ENCODE measurements around the gene IRF9. TPM values are rescaled to one million over a fixed set of nuclear protein-coding genes. Genes with fewer than 3 reads are reported as not detected.
A peak's percentile ranks its signal among the peaks of the same experiment; 100 is the strongest.

IRF9 gene
- total and polyA plus RNA-seq, 2 experiments from 2014 or later = 33.7 to 66.9 TPM

GRCh38 chr14:24187539-24187915 is 26.5 kb downstream of the IRF9 start:
- no peak overlapping the region for H3K4me3 ChIP-seq
- H4K20me1 ChIP-seq (ENCODE audit: insufficient read depth, poor library complexity, severe bottlenecking) = no peaks in the 10 kb centered on the region
- 88% methylated on average over 2 of the region's 2 CpGs for WGBS (ENCODE audit: low lambda C conversion rate, missing lambda C conversion rate)
- H2AFZ ChIP-seq = no peak overlapping the region
- H3K4me1 ChIP-seq (ENCODE audit: insufficient read depth) = peaks cover 5% of the 10 kb centered on the region
- no peak overlapping the region for H3K27ac ChIP-seq
- DNase-seq (ENCODE audit: low spot score) = no peak
- H3K9me3 ChIP-seq (ENCODE audit: low read depth) = no peaks in the 10 kb centered on the region
- H3K9me2 ChIP-seq (replicated peaks; ENCODE audit: insufficient read depth) = no peaks in the 10 kb centered on the region
- H3K27me3 ChIP-seq = no peaks in the 10 kb centered on the region
- H3K36me3 ChIP-seq (replicated peaks; ENCODE audit: insufficient read depth, low read depth) = no peaks in the 10 kb centered on the region
- peak overlapping the region; percentile 98 for H3K4me2 ChIP-seq
- H3K79me2 ChIP-seq = peaks cover 24% of the 10 kb centered on the region
- no peak for TF ChIP-seq EZH2phosphoT487 (IDR thresholded peaks at IDR 0.05; ENCODE audit: low read depth, severe bottlenecking, unreplicated experiment)
- TF ChIP-seq EZH2 (IDR thresholded peaks at IDR 0.05; ENCODE audit: borderline replicate concordance) = no peak
- TF ChIP-seq, protein P1, sequence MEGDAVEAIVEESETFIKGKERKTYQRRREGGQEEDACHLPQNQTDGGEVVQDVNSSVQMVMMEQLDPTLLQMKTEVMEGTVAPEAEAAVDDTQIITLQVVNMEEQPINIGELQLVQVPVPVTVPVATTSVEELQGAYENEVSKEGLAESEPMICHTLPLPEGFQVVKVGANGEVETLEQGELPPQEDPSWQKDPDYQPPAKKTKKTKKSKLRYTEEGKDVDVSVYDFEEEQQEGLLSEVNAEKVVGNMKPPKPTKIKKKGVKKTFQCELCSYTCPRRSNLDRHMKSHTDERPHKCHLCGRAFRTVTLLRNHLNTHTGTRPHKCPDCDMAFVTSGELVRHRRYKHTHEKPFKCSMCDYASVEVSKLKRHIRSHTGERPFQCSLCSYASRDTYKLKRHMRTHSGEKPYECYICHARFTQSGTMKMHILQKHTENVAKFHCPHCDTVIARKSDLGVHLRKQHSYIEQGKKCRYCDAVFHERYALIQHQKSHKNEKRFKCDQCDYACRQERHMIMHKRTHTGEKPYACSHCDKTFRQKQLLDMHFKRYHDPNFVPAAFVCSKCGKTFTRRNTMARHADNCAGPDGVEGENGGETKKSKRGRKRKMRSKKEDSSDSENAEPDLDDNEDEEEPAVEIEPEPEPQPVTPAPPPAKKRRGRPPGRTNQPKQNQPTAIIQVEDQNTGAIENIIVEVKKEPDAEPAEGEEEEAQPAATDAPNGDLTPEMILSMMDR (IDR thresholded peaks at IDR 0.05; ENCODE audit: poor library complexity) = no peak

DNA sequence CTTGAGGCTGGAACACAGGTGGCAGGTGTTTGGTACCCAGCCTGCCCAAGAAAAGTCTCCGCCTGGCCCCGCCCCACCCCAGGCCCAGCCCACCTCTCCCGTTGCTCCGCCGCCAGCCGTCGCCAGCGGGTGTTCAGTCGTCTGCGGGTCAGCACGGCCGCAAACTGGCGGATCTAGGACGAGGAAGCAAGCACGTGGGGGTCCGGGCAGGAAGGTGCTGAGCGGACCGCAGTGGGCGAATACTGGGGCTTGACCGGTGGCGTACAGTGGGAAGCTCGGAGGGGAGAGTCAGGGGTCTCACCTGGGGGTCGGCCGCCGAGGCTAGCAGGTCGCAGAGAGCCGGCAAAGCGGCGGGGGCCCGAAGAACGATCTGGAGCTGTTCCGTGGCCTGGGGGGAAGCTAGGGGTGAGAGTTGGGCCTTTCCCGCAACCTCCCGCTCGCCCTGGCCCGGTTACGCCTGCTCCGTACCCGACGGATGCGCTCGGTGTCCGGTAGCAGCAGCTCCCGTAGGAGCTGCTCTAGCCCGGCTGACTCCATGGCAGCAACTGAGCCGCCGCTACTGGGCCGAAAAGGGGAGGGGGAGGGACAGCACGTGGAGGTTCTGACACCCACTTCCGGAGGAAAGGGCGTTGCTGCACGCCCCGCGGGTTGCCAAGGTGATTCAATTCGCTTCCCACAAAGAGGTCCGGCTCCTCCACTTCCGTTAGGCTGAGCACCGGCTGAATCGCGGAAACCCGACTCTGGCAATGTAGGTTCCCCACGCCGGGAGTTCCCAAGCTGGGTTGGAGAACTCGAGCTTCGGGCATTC is 27.4 kb downstream of the IRF9 start, which contains the start of gene IPO4:
Gene IPO4, minus strand, starts transcription at position 566 of the 808 bp plus-strand sequence. Its CDS starts 29 bp downstream, at position 537.
- H3K4me3 ChIP-seq = peak within 1 kb of the TSS; percentile 51
- WGBS (ENCODE audit: low lambda C conversion rate, missing lambda C conversion rate) = under 1% methylated on average over 57 of the region's 65 CpGs
- DNase-seq (ENCODE audit: low spot score) = peak; percentile 97
- no peaks in the 10 kb centered on the region for H3K36me3 ChIP-seq (replicated peaks; ENCODE audit: insufficient read depth, low read depth)
- peak within 1 kb of the TSS; percentile 78 for H3K27ac ChIP-seq
- peaks cover 30% of the 10 kb centered on the region for H3K79me2 ChIP-seq
- H3K4me2 ChIP-seq = peak within 1 kb of the TSS; percentile 98
- H3K4me1 ChIP-seq (ENCODE audit: insufficient read depth) = peaks cover 5% of the 10 kb centered on the region
- H3K9me2 ChIP-seq (replicated peaks; ENCODE audit: insufficient read depth) = no peaks in the 10 kb centered on the region
- TF ChIP-seq EZH2phosphoT487 (IDR thresholded peaks at IDR 0.05; ENCODE audit: low read depth, severe bottlenecking, unreplicated experiment) (no peak), EZH2 (IDR thresholded peaks at IDR 0.05; ENCODE audit: borderline replicate concordance) (no peak)
- TF ChIP-seq, protein P1 (IDR thresholded peaks at IDR 0.05; ENCODE audit: poor library complexity) = no peak
- H2AFZ ChIP-seq = peak within 1 kb of the TSS; percentile 43
- no peaks in the 10 kb centered on the region for H3K9me3 ChIP-seq (ENCODE audit: low read depth)
- H4K20me1 ChIP-seq (ENCODE audit: insufficient read depth, poor library complexity, severe bottlenecking) = no peaks in the 10 kb centered on the region
- H3K27me3 ChIP-seq = no peaks in the 10 kb centered on the region

DNA sequence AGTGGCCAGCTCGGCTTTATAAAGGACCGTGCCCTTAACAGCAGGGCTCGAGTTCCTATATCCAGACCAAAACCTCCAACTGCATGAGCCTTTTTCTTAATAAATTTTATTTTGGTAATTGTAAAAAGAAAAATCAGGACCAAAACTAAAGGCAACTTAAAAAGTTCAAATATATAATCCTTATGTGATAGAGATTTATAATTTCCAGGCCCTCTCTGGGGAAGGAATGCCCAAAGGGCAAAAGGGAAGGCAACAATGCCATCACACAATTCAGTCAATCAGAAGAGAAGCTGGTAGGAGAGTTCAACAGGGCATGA is 28.0 kb downstream of the IRF9 start:
- no peaks in the 10 kb centered on the region for H4K20me1 ChIP-seq (ENCODE audit: insufficient read depth, poor library complexity, severe bottlenecking)
- peak overlapping the region; percentile 66 for H3K27ac ChIP-seq
- H3K4me1 ChIP-seq (ENCODE audit: insufficient read depth) = peaks cover 5% of the 10 kb centered on the region
- peak overlapping the region; percentile 34 for H2AFZ ChIP-seq
- peaks cover 33% of the 10 kb centered on the region for H3K79me2 ChIP-seq
- H3K4me3 ChIP-seq = no peak overlapping the region
- no peaks in the 10 kb centered on the region for H3K9me3 ChIP-seq (ENCODE audit: low read depth)
- DNase-seq (ENCODE audit: low spot score) = no peak
- peak overlapping the region; percentile 74 for H3K4me2 ChIP-seq
- no peaks in the 10 kb centered on the region for H3K9me2 ChIP-seq (replicated peaks; ENCODE audit: insufficient read depth)
- H3K36me3 ChIP-seq (replicated peaks; ENCODE audit: insufficient read depth, low read depth) = no peaks in the 10 kb centered on the region
- 5% methylated on average over 3 of the region's 3 CpGs for WGBS (ENCODE audit: low lambda C conversion rate, missing lambda C conversion rate)
- no peak for TF ChIP-seq EZH2phosphoT487 (IDR thresholded peaks at IDR 0.05; ENCODE audit: low read depth, severe bottlenecking, unreplicated experiment)
- TF ChIP-seq, protein P1 (IDR thresholded peaks at IDR 0.05; ENCODE audit: poor library complexity) = no peak
- TF ChIP-seq EZH2 (IDR thresholded peaks at IDR 0.05; ENCODE audit: borderline replicate concordance) = no peak
- H3K27me3 ChIP-seq = no peaks in the 10 kb centered on the region

Measured in hepatocyte (in vitro differentiated cells).